GM12874 (cell line): ENCODE measurements around the gene DNAH1.
A peak's percentile ranks its signal among the peaks of the same experiment; 100 is the strongest.

Experiments used
- CTCF ChIP-seq: IDR thresholded peaks from 2 replicates; pipeline ENCODE4 v1.5.1; 2011; ENCODE audit warnings: low read depth, mild to moderate bottlenecking, control low read depth, low read length, moderate library complexity; ENCODE audit not compliant: insufficient read depth

Gene DNAH1

GRCh38 chr3:52294320-52295150 is 21.6 kb upstream of the DNAH1 start:
- TF ChIP-seq CTCF, result no peak

DNA sequence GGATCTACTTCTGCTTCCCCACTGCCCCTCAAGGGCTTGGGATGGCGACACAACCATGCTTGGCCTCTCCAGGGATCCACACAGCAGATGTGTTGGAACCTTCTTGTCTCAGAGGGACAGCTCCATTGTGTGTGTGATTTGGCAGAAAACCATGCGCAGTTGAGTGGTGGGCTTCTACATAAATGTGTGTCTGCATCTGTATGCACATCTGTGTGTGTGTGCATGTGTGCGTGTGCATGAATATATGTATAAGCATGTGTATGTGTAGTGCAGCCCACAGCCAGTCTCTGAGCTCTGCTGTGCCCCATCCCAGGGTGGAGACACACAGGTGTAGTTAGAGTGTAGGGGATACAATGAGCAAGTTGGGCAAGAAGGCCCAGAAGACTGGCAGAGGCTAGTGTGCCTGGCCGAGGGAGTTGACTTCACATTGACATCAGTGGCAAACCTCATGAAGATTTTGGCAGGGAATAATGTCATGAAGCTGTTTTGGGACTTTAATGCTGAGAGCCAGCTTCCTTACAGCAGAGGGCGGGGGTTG is 20.4 kb upstream of the DNAH1 start:
- no peak for TF ChIP-seq CTCF

DNA sequence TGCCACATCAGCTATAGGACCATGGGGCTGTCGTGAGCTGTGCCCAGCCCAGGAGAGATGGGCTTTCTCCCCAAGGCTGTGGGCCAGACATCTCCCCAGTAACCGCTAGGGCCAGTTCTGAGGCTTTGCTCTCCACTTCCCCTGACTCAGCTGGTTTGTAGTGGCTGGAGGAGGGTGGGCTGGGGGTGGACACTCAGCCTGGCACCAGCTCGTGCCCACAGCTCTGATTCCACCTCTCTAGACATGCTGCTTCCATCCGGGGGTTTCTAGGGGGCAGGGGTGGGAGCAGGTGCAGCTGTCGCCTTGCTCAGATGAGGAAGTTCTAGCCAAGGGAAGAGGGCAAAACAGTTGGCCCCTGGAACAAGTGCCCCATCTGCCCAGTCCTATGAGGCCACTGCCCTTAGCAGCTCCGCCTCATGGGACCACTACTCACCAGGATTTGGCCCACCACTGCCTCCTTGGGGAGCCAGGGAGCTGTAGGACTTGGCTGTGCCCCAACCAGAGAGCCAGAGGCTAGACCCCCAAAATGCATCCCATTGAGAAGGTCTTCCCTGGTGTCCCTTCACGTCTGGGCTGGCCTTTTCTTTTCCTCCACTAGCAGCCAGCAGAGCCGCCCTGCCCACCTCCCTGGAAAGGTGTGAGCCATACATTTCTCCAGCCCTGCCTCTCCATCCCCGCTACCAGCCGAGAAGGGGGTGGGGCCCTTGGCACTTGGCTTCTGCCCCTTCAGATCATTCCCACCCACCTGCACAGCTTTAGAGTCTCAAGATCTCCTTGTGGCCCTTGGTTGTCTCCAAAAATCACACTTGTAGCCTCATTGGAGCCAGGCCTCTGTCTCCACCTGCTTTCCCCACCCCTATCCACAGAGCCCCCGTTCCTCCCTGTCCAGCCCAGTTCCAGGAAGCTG is 18.6 kb upstream of the DNAH1 start:
- TF ChIP-seq CTCF, result no peak

GRCh38 chr3:52298149-52299098 is 17.7 kb upstream of the DNAH1 start:
- TF ChIP-seq CTCF, result no peak

GRCh38 chr3:52299247-52299878 is 16.8 kb upstream of the DNAH1 start:
- no peak for TF ChIP-seq CTCF

- TF ChIP-seq CTCF, result 0 out of 2 replicates have a peak, but pooled peaks have one; percentile 16
Measured at GRCh38 chr3:52299879-52300611, 16.1 kb upstream of the DNAH1 start.
